HG03520 (cell line): ENCODE data around the gene PIGR.

Experiments used
- ATAC-seq: cut with Tn5 transposase; IDR thresholded peaks from one replicate; pipeline ENCODE4 v1.9.1; 2021; ENCODE audit warnings: mild to moderate bottlenecking, moderate library complexity; ENCODE audit not compliant: unreplicated experiment

PIGR gene

GRCh38 chr1:206912445-206913095 lies 33.7 kb downstream of the PIGR start:
- no peak for ATAC-seq

DNA sequence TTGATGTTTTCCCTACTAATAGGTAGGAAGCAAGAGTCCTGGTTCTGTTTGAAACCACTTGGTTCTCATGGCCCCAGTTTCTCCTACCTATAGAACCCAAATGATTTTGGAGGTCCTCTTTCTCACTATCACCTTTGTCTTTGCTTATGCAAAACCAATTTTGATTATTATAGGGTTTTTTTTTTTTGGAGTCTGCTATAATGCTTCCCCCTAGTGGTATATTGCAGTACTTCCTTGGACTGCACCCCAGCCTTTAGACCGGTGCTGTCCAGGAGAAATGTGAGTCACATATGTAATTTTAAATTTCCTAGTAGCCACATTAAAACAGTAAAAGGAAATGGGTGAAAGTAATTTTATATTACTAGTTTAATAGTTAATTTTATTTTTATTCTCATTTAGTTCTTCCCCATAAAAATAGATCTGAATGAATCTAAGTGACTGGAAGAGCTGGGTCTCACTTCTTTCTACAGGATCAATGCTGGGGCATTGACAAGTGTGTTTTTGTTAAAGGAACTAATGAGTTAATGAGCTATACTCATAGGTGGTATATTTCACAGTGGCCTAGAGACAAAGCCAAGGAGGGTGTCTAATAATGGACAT lies 35.1 kb downstream of the PIGR start:
- no peak for ATAC-seq

DNA sequence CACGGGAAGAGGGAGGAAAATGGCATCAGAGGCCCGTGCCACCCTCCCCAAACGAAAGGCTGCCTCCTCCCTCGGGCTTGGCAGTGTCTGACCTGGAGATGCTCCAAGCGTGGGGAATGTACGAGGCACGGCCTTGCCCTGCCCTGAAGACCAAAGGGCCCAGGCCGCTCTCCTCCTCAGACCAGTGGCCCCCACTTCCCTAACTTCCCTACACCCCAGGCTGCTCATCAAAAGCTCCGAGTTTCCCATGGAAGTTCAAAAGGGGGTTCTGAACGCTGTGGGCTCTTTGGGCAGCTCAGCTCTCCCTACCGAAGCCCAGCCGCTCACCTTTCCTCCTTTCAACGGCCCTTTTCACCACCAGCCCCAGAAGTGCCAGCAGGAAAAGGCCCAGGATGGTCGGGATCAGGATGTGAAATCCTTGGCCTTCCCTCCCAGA lies 36.4 kb downstream of the PIGR start:
- ATAC-seq = no peak

- no peak for ATAC-seq
These were observed 36.9 kb downstream of the PIGR start for GRCh38 chr1:206909161-206909882.

GRCh38 chr1:206908038-206908437 lies 38.2 kb downstream of the PIGR start:
- no peak for ATAC-seq

- ATAC-seq = no peak
These were observed 38.8 kb downstream of the PIGR start for GRCh38 chr1:206907304-206907991.

GRCh38 chr1:206905295-206906164 lies 40.7 kb downstream of the PIGR start:
- no peak for ATAC-seq

DNA sequence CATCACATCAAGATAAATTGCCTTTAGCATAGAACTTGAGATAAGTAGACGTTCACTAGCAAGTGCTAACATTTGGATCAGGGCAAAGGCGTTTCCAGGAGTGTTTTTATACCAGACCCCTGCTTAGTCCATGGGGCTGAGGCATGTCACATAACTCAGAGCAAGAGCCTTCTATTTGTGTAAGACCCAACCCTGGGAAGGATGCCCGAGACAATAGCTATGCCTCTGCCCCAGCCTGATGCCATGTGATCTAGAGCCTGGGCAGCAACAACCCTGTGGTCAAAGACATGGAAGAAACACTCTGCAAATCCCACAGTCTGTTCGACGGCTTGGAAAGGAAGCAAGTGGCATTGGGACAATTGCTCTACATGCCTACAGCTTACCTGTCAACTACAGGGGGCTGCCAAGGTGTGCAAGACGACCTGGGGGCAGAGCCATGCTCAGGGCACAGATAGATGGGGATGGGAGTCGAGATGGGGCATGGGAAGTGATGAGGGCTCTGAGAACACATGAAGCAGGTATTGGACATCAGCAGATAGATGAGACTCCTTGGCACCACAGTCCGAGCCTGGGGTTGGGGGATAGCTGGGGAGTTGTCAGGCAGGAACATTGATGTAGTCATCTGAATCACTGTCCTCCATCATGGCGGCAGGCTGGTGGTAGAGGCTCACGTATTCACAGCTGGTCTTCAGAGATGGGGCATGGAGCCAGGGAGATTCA lies 41.7 kb downstream of the PIGR start:
- no peak for ATAC-seq

DNA sequence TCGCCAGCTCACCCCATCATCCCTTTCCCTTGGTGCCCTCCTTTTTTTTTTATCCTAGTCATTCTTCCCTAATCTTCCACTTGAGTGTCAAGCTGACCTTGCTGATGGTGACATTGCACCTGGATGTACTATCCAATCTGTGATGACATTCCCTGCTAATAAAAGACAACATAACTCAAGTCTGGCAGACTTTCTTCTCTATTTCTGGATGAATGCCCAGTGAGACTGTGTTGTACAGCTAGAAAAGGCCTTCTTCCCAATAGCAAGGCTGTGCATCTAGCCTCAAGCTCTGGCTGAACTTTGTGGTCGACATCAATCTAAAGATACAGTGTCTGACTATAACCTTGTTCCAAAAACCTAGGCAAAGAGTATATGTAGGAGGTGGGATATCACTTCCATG lies 42.6 kb downstream of the PIGR start:
- ATAC-seq = no peak

DNA sequence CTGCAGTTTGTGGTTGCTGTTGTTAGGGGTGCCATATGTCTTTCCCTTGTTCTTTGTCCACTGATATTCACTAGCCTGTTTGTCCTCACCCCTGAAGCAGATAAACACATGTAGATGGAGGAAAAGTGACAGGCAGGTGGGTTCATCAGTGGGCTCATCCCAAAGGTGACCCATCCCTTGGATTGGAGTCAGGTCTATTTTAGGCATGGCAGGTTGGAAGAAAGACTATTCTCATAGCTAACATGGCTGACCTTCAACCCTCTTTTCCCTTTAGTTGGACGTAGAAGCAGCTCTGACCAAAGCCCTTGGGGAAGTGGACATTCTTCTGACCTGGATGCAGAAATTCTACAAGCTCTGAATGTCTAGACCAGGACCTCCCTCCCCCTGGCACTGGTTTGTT lies 43.6 kb downstream of the PIGR start:
- ATAC-seq = no peak

- no peak for ATAC-seq
These were observed 44.3 kb downstream of the PIGR start for GRCh38 chr1:206901944-206902343.

GRCh38 chr1:206900149-206900548 lies 46.1 kb downstream of the PIGR start:
- ATAC-seq = no peak

- ATAC-seq = no peak
These were observed 46.5 kb downstream of the PIGR start for GRCh38 chr1:206899717-206900116.

- ATAC-seq = no peak
These were observed 47.3 kb downstream of the PIGR start for GRCh38 chr1:206898915-206899431.

GRCh38 chr1:206898089-206898914 lies 48.0 kb downstream of the PIGR start:
- ATAC-seq = no peak

DNA sequence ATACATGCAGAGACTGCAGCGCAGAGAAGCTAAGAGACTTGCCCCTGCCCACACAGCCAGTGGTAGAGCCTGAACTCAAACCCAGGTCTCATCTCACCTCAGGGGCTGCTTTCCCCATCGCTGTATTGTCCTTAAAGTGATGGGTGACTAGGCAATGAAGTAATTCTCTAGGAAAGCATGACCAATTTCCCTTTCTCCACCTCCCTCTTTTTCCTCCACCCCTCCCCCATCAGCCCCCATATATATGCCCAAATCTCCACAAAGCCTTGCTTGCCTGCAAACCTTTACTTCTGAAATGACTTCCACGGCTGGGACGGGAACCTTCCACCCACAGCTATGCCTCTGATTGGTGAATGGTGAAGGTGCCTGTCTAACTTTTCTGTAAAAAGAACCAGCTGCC lies 49.1 kb downstream of the PIGR start, which contains the start of gene IL24:
IL24 (plus strand) TSS at position 269 of the 400 bp plus-strand sequence. CDS start 390 bp downstream, outside the sequence.
- no peak for ATAC-seq

GRCh38 chr1:206896261-206896660 lies 50.0 kb downstream of the PIGR start:
- ATAC-seq = no peak

DNA sequence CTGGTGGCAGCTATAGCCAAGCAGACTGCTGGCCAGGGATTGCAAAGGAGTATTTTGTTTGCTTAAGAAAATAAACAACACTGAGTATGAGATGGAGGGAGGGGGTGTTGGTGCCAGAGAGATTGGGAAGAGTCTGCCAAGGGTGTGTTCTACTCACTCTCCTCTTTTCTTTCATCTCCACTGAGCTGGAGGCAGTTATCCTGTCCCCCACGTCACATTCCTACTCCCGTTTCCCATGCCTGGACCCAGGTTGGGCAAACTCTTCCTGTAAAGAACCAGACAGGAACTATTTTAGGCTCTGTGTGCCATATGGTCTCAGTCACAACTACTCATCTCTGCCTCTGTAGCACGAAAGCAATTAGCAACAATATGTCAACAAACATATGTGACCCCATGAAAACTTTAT lies 50.4 kb downstream of the PIGR start:
- ATAC-seq = no peak

DNA sequence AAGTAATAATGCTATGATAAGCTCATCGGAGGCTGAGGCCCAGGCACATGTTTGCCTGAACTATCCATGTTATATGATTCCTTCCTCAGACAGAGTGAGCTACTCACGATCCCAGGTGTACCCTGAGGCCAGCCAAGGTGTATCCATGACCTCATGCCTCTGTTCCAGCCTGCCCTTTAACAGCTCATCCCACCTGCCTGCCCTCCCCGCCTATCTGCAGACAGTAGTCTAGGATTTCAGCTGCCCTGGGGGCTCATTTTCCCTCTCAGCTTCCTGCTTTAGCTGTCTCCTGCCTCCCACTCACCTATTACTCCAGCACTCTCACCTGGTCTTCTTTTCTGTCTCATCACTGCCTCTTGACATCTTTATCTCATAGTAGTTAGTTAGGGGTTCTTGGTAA lies 50.9 kb downstream of the PIGR start:
- ATAC-seq = no peak
